ENCODE results near the gene AHDC1. TPM values are rescaled to one million over a fixed set of nuclear protein-coding genes. Genes with fewer than 3 reads are reported as not detected.

Gene AHDC1
- total RNA-seq, 1 experiment from 2014 or later, result 49.0 TPM

- ATAC-seq (no peak), DNase-seq (ENCODE audit: low spot score) (no peak)
- H3K27ac Mint-ChIP-seq, result 0 out of 2 replicates have a peak overlapping the region, but pooled peaks have one; percentile 18
- H3K9me3 Mint-ChIP-seq, result no peaks in the 10 kb centered on the region
- TF ChIP-seq MXD4 (CRISPR knock-in tag; IDR thresholded peaks at IDR 0.05; ENCODE audit: borderline replicate concordance) (no peak), CDX4 (CRISPR knock-in tag; IDR thresholded peaks at IDR 0.05; ENCODE audit: borderline replicate concordance) (no peak), SMAD3 (CRISPR knock-in tag; IDR thresholded peaks at IDR 0.05; ENCODE audit: borderline replicate concordance) (no peak), ZNF425 (CRISPR knock-in tag; conservative IDR thresholded peaks at IDR 0.05) (no peak), IRF1 (CRISPR knock-in tag; IDR thresholded peaks at IDR 0.05) (no peak), ZNF281 (CRISPR knock-in tag; IDR thresholded peaks at IDR 0.05) (no peak), ZNF532 (CRISPR knock-in tag; IDR thresholded peaks at IDR 0.05; ENCODE audit: borderline replicate concordance) (no peak), ATF1 (CRISPR knock-in tag; IDR thresholded peaks at IDR 0.05) (no peak), ELF4 (CRISPR knock-in tag; IDR thresholded peaks at IDR 0.05; ENCODE audit: low read depth) (no peak)
- CTCF ChIA-PET, result interaction anchor here (0.9 to 5.9 kb wide), 2 partner anchors 14 to 29 kb away, joined by 7 to 43 read pairs; no protein-coding TSS in a partner anchor
- POLR2A ChIA-PET, result no interaction called here
- H3K4me3 Mint-ChIP-seq, result no peak overlapping the region
- H3K27me3 Mint-ChIP-seq (ENCODE audit: low read depth), result no peaks in the 10 kb centered on the region
- no peaks in the 10 kb centered on the region for H3K36me3 Mint-ChIP-seq
- peaks cover 9% of the 10 kb centered on the region for H3K4me1 Mint-ChIP-seq
These were observed 18.3 kb downstream of the AHDC1 start for GRCh38 chr1:27585684-27586083.

GRCh38 chr1:27584453-27584852 lies 19.5 kb downstream of the AHDC1 start:
- Mint-ChIP-seq H3K27me3 (ENCODE audit: low read depth) (no peaks in the 10 kb centered on the region), H3K4me1 (peaks cover 6% of the 10 kb centered on the region), H3K36me3 (no peaks in the 10 kb centered on the region), H3K4me3 (no peak overlapping the region), H3K9me3 (no peaks in the 10 kb centered on the region), H3K27ac (no peak overlapping the region)
- DNase-seq (ENCODE audit: low spot score) (no peak), ATAC-seq (no peak)
- ChIA-PET POLR2A (no interaction called here), CTCF (interaction anchor here (1.6 to 5.9 kb wide), 4 partner anchors 9 to 28 kb away, joined by 7 to 43 read pairs (median 18); no protein-coding TSS in a partner anchor)
- no peak for TF ChIP-seq NFATC4 (CRISPR knock-in tag; IDR thresholded peaks at IDR 0.05)
- no peak for TF ChIP-seq ERG (CRISPR knock-in tag; IDR thresholded peaks at IDR 0.05)

Measured in WTC11 (cell line).